Endodermal cell (in vitro differentiated cells): Measurements from ENCODE around the gene MPEG1. TPM values are rescaled to one million over a fixed set of nuclear protein-coding genes. Genes with fewer than 3 reads are reported as not detected.
A peak's percentile ranks its signal among the peaks of the same experiment; 100 is the strongest.

ENCODE experiments used
- DNase-seq: peaks from one replicate; pipeline ENCODE4 v3.0.0-alpha.2; 2017
- H3K27ac ChIP-seq: 2 replicates; pipeline ENCODE4 v1.5.1; 2013; ENCODE audit warnings: mild to moderate bottlenecking, low read depth, low read length, moderate library complexity
- H3K27me3 ChIP-seq: 2 replicates; pipeline ENCODE4 v1.6.1; 2013; ENCODE audit warnings: mild to moderate bottlenecking, low read length, moderate library complexity; ENCODE audit not compliant: insufficient read depth, control insufficient read depth, poor library complexity, severe bottlenecking
- H3K36me3 ChIP-seq: 2 replicates; pipeline ENCODE4 v1.7.0; 2013; ENCODE audit warnings: mild to moderate bottlenecking, low read length, moderate library complexity; ENCODE audit not compliant: control insufficient read depth, insufficient read depth
- H3K4me1 ChIP-seq: one replicate; pipeline ENCODE4 v1.7.0; 2013; ENCODE audit warnings: low read length; ENCODE audit not compliant: control insufficient read depth, insufficient read depth
- H3K4me3 ChIP-seq: 2 replicates; pipeline ENCODE4 v1.5.1; 2013; ENCODE audit warnings: mild to moderate bottlenecking, low read length, moderate library complexity
- H3K9ac ChIP-seq: 2 replicates; pipeline ENCODE4 v1.6.1; 2013; ENCODE audit warnings: mild to moderate bottlenecking, low read length, moderate library complexity; ENCODE audit not compliant: poor library complexity, severe bottlenecking; ENCODE audit errors: extremely low read depth
- H3K9me3 ChIP-seq: 2 replicates; pipeline ENCODE4 v1.6.1; 2013; ENCODE audit warnings: mild to moderate bottlenecking, low read length, moderate library complexity; ENCODE audit not compliant: control insufficient read depth
- H3K27ac Mint-ChIP-seq: 2 replicates; pipeline ENCODE4 v1.8.0; 2020; ENCODE audit warnings: mixed read lengths
- H3K27me3 Mint-ChIP-seq: 2 replicates; pipeline ENCODE4 v1.8.0; 2021; ENCODE audit warnings: mild to moderate bottlenecking, mixed read lengths; ENCODE audit not compliant: insufficient read depth
- H3K36me3 Mint-ChIP-seq: 2 replicates; pipeline ENCODE4 v1.8.0; 2020; ENCODE audit warnings: low read depth, mixed read lengths
- H3K4me1 Mint-ChIP-seq: 2 replicates; pipeline ENCODE4 v1.8.0; 2020; ENCODE audit warnings: mixed read lengths
- H3K4me3 Mint-ChIP-seq: 2 replicates; pipeline ENCODE4 v1.8.0; 2020; ENCODE audit warnings: mild to moderate bottlenecking, moderate library complexity, mixed read lengths
- H3K9me3 Mint-ChIP-seq: 2 replicates; pipeline ENCODE4 v1.8.0; 2020; ENCODE audit warnings: mild to moderate bottlenecking, mixed read lengths
- CTCF ChIP-seq: fragments of 200-600 bp; sonication (generic); conservative IDR thresholded peaks from 2 replicates; pipeline ENCODE4 v1.5.0; 2021; ENCODE audit warnings: antibody characterized with exemption, mild to moderate bottlenecking
- WGBS, 2 experiments: methylation state at CpG; one replicate each; pipeline versions ENCODE4 v1.1.5 to v1.1.7; 2013; ENCODE audit warnings: missing lambda C conversion rate in 2 of 2, mixed read lengths in 1 of 2; ENCODE audit not compliant: insufficient coverage in 1 of 2, insufficient read length in 1 of 2; 5-methylcytosine and 5-hydroxymethylcytosine counted together
- total RNA-seq, 2 donors: library from RNA; stranded (reverse); fragmentation: NEBNext Ultra II Directional in 1 of 2; extraction: Animal tissue kit (Norgen Biotek cat#: 25700) in 1 of 2; gene quantifications; 2 replicates in 1 of 2; 3 replicates in 1 of 2; pipeline ENCODE4 v1.2.1, GENCODE V29; 2021

Gene MPEG1
- total RNA-seq, 2 donors from 2014 or later, result not detected

- WGBS, 2 experiments, result 58 to 75% methylated on average over 3 to 9 of the region's 9 CpGs
- Mint-ChIP-seq H3K9me3 (no peaks in the 10 kb centered on the region), H3K4me1 (peaks cover 7% of the 10 kb centered on the region), H3K27me3 (no peaks in the 10 kb centered on the region), H3K4me3 (no peak overlapping the region), H3K36me3 (peaks cover 35% of the 10 kb centered on the region), H3K27ac (peak overlapping the region; percentile 58)
- peaks cover 73% of the 10 kb centered on the region for H3K36me3 ChIP-seq
- no peaks in the 10 kb centered on the region for H3K4me1 ChIP-seq
- peak overlapping the region; percentile 99 for H3K27ac ChIP-seq
- H3K9me3 ChIP-seq, result no peaks in the 10 kb centered on the region
- no peaks in the 10 kb centered on the region for H3K27me3 ChIP-seq
- TF ChIP-seq CTCF, result no peak
- DNase-seq, result no peak
- H3K9ac ChIP-seq, result no peak overlapping the region
- no peak overlapping the region for H3K4me3 ChIP-seq
Measured at GRCh38 chr11:59184691-59185339, 27.9 kb downstream of the MPEG1 start.

GRCh38 chr11:59183771-59184170, 29.0 kb downstream of the MPEG1 start:
- Mint-ChIP-seq H3K36me3 (peaks cover 25% of the 10 kb centered on the region), H3K4me1 (peaks cover 7% of the 10 kb centered on the region), H3K9me3 (no peaks in the 10 kb centered on the region), H3K27ac (no peak overlapping the region), H3K27me3 (no peaks in the 10 kb centered on the region), H3K4me3 (no peak overlapping the region)
- no peak overlapping the region for H3K4me3 ChIP-seq
- no peaks in the 10 kb centered on the region for H3K4me1 ChIP-seq
- DNase-seq, result no peak
- 94 to 100% methylated on average over 1 of the region's 1 CpG for WGBS, 2 experiments
- no peak overlapping the region for H3K9ac ChIP-seq
- peaks cover 10% of the 10 kb centered on the region for H3K9me3 ChIP-seq
- peak overlapping the region; percentile 99 for H3K27ac ChIP-seq
- H3K36me3 ChIP-seq, result peaks cover 67% of the 10 kb centered on the region
- no peaks in the 10 kb centered on the region for H3K27me3 ChIP-seq
- no peak for TF ChIP-seq CTCF

DNA sequence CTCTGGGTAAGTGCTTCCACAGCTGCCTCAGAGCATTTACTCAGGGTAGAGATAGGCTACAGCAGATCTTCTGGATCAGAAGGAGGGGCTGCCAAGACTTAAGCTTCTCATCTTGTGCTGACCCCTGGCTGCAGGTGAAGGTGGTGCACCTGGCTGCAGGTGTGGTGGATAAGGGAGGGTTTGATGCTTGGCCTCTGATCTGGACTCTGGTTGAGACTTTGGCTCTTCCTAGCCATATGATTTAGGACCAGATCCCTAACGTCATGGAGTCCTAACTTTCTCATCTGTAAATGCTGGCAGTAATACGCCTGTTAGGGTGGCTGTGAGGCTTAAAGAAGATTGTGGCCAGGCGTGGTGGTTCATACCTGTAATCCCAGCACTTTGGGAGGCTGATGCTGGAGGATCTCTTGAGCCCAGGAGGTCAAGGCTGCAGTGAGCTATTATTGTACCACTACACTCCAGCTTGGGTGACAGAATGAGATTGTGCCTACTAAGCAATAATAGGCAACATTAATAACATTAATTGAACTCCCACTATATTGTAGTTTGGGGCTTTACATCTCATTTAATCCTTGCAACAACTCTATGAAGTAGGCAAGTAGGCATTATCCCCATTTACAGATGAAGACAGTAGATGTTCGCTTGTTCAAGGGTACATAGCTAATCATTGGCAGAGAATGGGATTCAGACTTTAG, 30.1 kb downstream of the MPEG1 start:
- H3K9me3 Mint-ChIP-seq, result no peaks in the 10 kb centered on the region
- Histone ChIP-seq H3K27me3 (no peaks in the 10 kb centered on the region), H3K27ac (peak overlapping the region; percentile 99), H3K4me3 (no peak overlapping the region), H3K4me1 (no peaks in the 10 kb centered on the region), H3K9ac (no peak overlapping the region), H3K9me3 (peaks cover 18% of the 10 kb centered on the region), H3K36me3 (peaks cover 66% of the 10 kb centered on the region)
- no peaks in the 10 kb centered on the region for H3K27me3 Mint-ChIP-seq
- DNase-seq, result peak; percentile 93
- WGBS, 2 experiments, result 89 to 94% methylated on average over 4 of the region's 4 CpGs
- no peak overlapping the region for H3K4me3 Mint-ChIP-seq
- peaks cover 28% of the 10 kb centered on the region for H3K36me3 Mint-ChIP-seq
- H3K27ac Mint-ChIP-seq, result no peak overlapping the region
- H3K4me1 Mint-ChIP-seq, result peaks cover 7% of the 10 kb centered on the region
- TF ChIP-seq CTCF, result peak; percentile 90
